GM12878 (cell line): ENCODE measurements around the gene ARHGEF7. TPM values are rescaled to one million over a fixed set of nuclear protein-coding genes. Genes with fewer than 3 reads are reported as not detected.

Source experiments
- ATAC-seq: fragments of 200-7000 bp; cut with Tn5 transposase; 3 replicates; pipeline ENCODE4 v1.9.1; 2020; ENCODE audit warnings: mild to moderate bottlenecking, moderate library complexity
- BruUV-seq: library from RNA; stranded (reverse); fragments of 400-500 nt; replicated peaks from 2 replicates; lab custom pipeline; 2021; lab: Mats Ljungman, UMichigan
- CTCF ChIA-PET: fragments of 300-600 bp; sonication (Branson Sonifier 250); formaldehyde crosslinking; extraction: SDS; loops from one replicate; lab custom pipeline; 2021; ENCODE audit warnings: inconsistent platforms; lab: Yijun Ruan, JAX
- POLR2A ChIA-PET: fragments of 350-600 bp; formaldehyde crosslinking; extraction: SDS; loops from one replicate; lab custom pipeline; 2021; ENCODE audit warnings: inconsistent platforms; lab: Charles Lee
- RAD21 ChIA-PET: fragments of 300-600 bp; sonication (Branson Sonifier 250); formaldehyde crosslinking; loops from one replicate; lab custom pipeline; 2023; ENCODE audit warnings: antibody characterized with exemption; ENCODE audit not compliant: unreplicated experiment; lab: Charles Lee
- SMC1A ChIA-PET: fragments of 300-600 bp; sonication (Branson Sonifier 250); formaldehyde crosslinking; loops from one replicate; lab custom pipeline; 2023; ENCODE audit not compliant: unreplicated experiment, uncharacterized antibody; lab: Charles Lee
- DNase-seq: peaks from one replicate; pipeline ENCODE4 v3.0.0-alpha.2; 2011; ENCODE audit warnings: low read depth, low spot score
- FAIRE-seq: peaks from 3 replicates; lab custom pipeline; 2011; peaks lifted over from hg19 to GRCh38; lab: Jason Lieb, UNC
- H2AFZ ChIP-seq: 2 replicates; pipeline ENCODE4 v1.6.0; 2011; ENCODE audit warnings: low read depth, low read length, control low read depth; ENCODE audit not compliant: control insufficient read depth
- H3K27ac ChIP-seq: 2 replicates; pipeline ENCODE4 v1.5.1; 2011; ENCODE audit warnings: control low read depth; ENCODE audit not compliant: control insufficient read depth, insufficient read depth
- H3K27me3 ChIP-seq, 2 experiments: replicated peaks in 1 of 2; 2 replicates each; pipeline versions ENCODE4 v1.6.0 to v1.6.1; 2011; ENCODE audit warnings: low read length in 1 of 2; ENCODE audit not compliant: control insufficient read depth in 2 of 2, insufficient read depth in 2 of 2
- H3K36me3 ChIP-seq, 2 experiments: 2 replicates each; pipeline ENCODE4 v1.5.1; 2011; ENCODE audit warnings: low read length in 1 of 2; ENCODE audit not compliant: control insufficient read depth in 2 of 2, insufficient read depth in 2 of 2
- H3K4me1 ChIP-seq: 2 replicates; pipeline ENCODE4 v1.6.1; 2011; ENCODE audit warnings: mild to moderate bottlenecking, low read length, moderate library complexity, mixed read lengths; ENCODE audit not compliant: control insufficient read depth, insufficient read depth
- H3K4me2 ChIP-seq: 2 replicates; pipeline ENCODE4 v1.6.0; 2011; ENCODE audit warnings: control low read depth; ENCODE audit not compliant: control insufficient read depth, insufficient read depth
- H3K4me3 ChIP-seq: fragments of 200-600 bp; sonication (generic); 2 replicates; pipeline ENCODE4 v1.5.1; 2016
- H3K79me2 ChIP-seq: 2 replicates; pipeline ENCODE4 v1.6.0; 2011; ENCODE audit warnings: low read length; ENCODE audit not compliant: control insufficient read depth, insufficient read depth
- H3K9ac ChIP-seq: 2 replicates; pipeline ENCODE4 v1.8.0; 2011; ENCODE audit warnings: low read length, control low read depth, mixed read lengths; ENCODE audit not compliant: control insufficient read depth, insufficient read depth
- H3K9me3 ChIP-seq: replicated peaks from 3 replicates; pipeline ENCODE4 v1.5.1; 2011; ENCODE audit warnings: mild to moderate bottlenecking, low read length; ENCODE audit not compliant: control insufficient read depth, insufficient read depth
- H4K20me1 ChIP-seq: 2 replicates; pipeline ENCODE4 v1.6.0; 2011; ENCODE audit not compliant: control insufficient read depth, insufficient read depth
- ASH2L ChIP-seq: fragments of 300-600, 200-600 bp; sonication (generic); IDR thresholded peaks from 2 replicates; pipeline ENCODE4 v1.6.1; 2017; ENCODE audit warnings: low read depth, mild to moderate bottlenecking, borderline replicate concordance
- ESRRA ChIP-seq: IDR thresholded peaks from 2 replicates; pipeline ENCODE4 v1.6.1; 2012; ENCODE audit warnings: mild to moderate bottlenecking, low read length, improper control_type of control experiment
- GABPA ChIP-seq: IDR thresholded peaks from 2 replicates; pipeline ENCODE4 v1.6.1; 2014; ENCODE audit warnings: antibody characterized with exemption, low read depth, mild to moderate bottlenecking, inconsistent platforms
- HDAC2 ChIP-seq: fragments of 200-600 bp; sonication (generic); IDR thresholded peaks from 2 replicates; pipeline ENCODE4 v1.6.1; 2017
- HDAC6 ChIP-seq: fragments of 200-600 bp; sonication (generic); IDR thresholded peaks from one replicate; pipeline ENCODE4 v1.8.0; 2017; ENCODE audit warnings: antibody characterized with exemption; ENCODE audit not compliant: unreplicated experiment
- MYC ChIP-seq: IDR thresholded peaks from 2 replicates; pipeline ENCODE4 v1.6.1; 2011; ENCODE audit warnings: mild to moderate bottlenecking, low read length, moderate library complexity, inconsistent platforms; ENCODE audit not compliant: insufficient read depth, insufficient replicate concordance, insufficient read length, severe bottlenecking
- NKRF ChIP-seq: fragments of 450-650 bp; conservative IDR thresholded peaks from 2 replicates; pipeline ENCODE4 v1.6.1; 2017; ENCODE audit warnings: mild to moderate bottlenecking, moderate library complexity
- RUNX3 ChIP-seq: IDR thresholded peaks from 2 replicates; pipeline ENCODE4 v1.6.1; 2012; ENCODE audit warnings: low read length, inconsistent platforms
- SUPT20H ChIP-seq: IDR thresholded peaks from 2 replicates; pipeline ENCODE4 v1.6.1; 2011; ENCODE audit warnings: low read depth, mild to moderate bottlenecking, low read length, moderate library complexity, borderline replicate concordance; ENCODE audit not compliant: control insufficient read depth
- TBL1XR1 ChIP-seq: IDR thresholded peaks from 2 replicates; pipeline ENCODE4 v1.6.1; 2012; ENCODE audit warnings: low read depth, low read length, improper control_type of control experiment
- USF2 ChIP-seq: IDR thresholded peaks from 2 replicates; pipeline ENCODE4 v1.6.1; 2011; ENCODE audit warnings: low read depth, low read length, improper control_type of control experiment, borderline replicate concordance
- YBX1 ChIP-seq: fragments of 450-650 bp; IDR thresholded peaks from 2 replicates; pipeline ENCODE4 v1.6.1; 2016; ENCODE audit warnings: antibody characterized with exemption
- ZBTB4 ChIP-seq: fragments of 450-650 bp; formaldehyde crosslinking; IDR thresholded peaks from 2 replicates; pipeline ENCODE4 v1.4.0; 2022; ENCODE audit warnings: mild to moderate bottlenecking, moderate library complexity
- whole genome bisulfite sequencing: methylation state at CpG from one replicate; pipeline ENCODE4 v1.1.6; 2016; ENCODE audit warnings: low lambda C conversion rate; ENCODE audit not compliant: insufficient replicate concordance, insufficient coverage; ENCODE audit errors: missing lambda C conversion rate; 5-methylcytosine and 5-hydroxymethylcytosine counted together
- in situ Hi-C: fragments of 300-500 bp; cut with MboI; formaldehyde crosslinking; loops from 9 replicates; pipeline ENCODE4 v1.14.3; 2018; ENCODE audit warnings: mixed read lengths
- intact Hi-C: fragments of 100-400 bp; cut with micrococcal nuclease; formaldehyde crosslinking; loops from one replicate; pipeline ENCODE4 v1.14.2; 2022; ENCODE audit not compliant: unreplicated experiment
- polyA plus RNA-seq, 11 experiments: library from polyadenylated mRNA; depleted of rRNA in 4 of 11; unstranded in 6 of 11; stranded (reverse) in 5 of 11; fragments of >200 nt; fragmentation: Nextera tagmentation in 4 of 11; fragmentation: Illumina TruSeq in 1 of 11; extraction: Ambion mirVana in 4 of 11; extraction: Trizol in 1 of 11; gene quantifications; 1 replicate in 1 of 11; 2 replicates in 10 of 11; pipeline versions ENCODE4 v1.2.1 to v1.2.3, GENCODE V29; 2011 to 2016; ENCODE audit warnings: inconsistent platforms in 2 of 11, missing spikeins in 2 of 11, low read depth in 1 of 11
- total RNA-seq, 4 experiments: library from RNA; depleted of rRNA in 3 of 4; stranded (reverse); fragments of >200 nt in 3 of 4; fragmentation: Illumina TruSeq in 1 of 4; extraction: Trizol in 1 of 4; gene quantifications; 2 replicates each; pipeline versions ENCODE4 v1.2.1 to v1.2.3, GENCODE V29; 2013 to 2021

ARHGEF7 gene
- total and polyA plus RNA-seq, 10 of the 15 experiments (the other 5 are each of a cell fraction or from before 2014, with no cell fraction given) = 4.7 to 65.5 (median 36.6) TPM

GRCh38 chr13:111265006-111265700, 150.0 kb downstream of the ARHGEF7 start:
- SMC1A ChIA-PET = interaction anchor here (1.1 kb wide), 1 partner anchor 16 kb away, joined by 3 read pairs; no protein-coding TSS in a partner anchor
- no peak overlapping the region for H3K9ac ChIP-seq
- no peak for FAIRE-seq
- no peak for ATAC-seq
- DNase-seq = no peak
- no peaks in the 10 kb centered on the region for H3K9me3 ChIP-seq
- RAD21 ChIA-PET = no interaction called here
- H3K4me2 ChIP-seq = no peak overlapping the region
- in situ Hi-C loops (no loop called here), intact Hi-C loops (no loop called here)
- H3K36me3 ChIP-seq = peaks cover 18 to 22% of the 10 kb centered on the region in 2 experiments
- BruUV-seq = no TSS peak
- no peaks in the 10 kb centered on the region for H3K4me1 ChIP-seq
- H4K20me1 ChIP-seq = peaks cover 6% of the 10 kb centered on the region; the same call in 1 of the 2 replicates
- POLR2A ChIA-PET = interaction anchor here (0.6 to 0.7 kb wide), 2 partner anchors 8 to 1129 kb away, joined by 7 read pairs; no protein-coding TSS in a partner anchor
- no peaks in the 10 kb centered on the region for H3K27me3 ChIP-seq
- H3K27ac ChIP-seq = no peak overlapping the region
- over 99% methylated on average over 14 of the region's 14 CpGs for WGBS
- no peaks in the 10 kb centered on the region for H3K79me2 ChIP-seq
- no peak overlapping the region for H3K4me3 ChIP-seq
- CTCF ChIA-PET = interaction anchor here (1.4 kb wide), 1 partner anchor 198 kb away, joined by 4 read pairs; no protein-coding TSS in a partner anchor
- no peak overlapping the region for H2AFZ ChIP-seq
- TF ChIP-seq MYC (no peak), HDAC2 (no peak), USF2 (no peak), GABPA (no peak), RUNX3 (no peak), YBX1 (no peak), HDAC6 (no peak), TBL1XR1 (no peak), ESRRA (no peak), SUPT20H (no peak), ZBTB4 (CRISPR knock-in tag) (no peak), ASH2L (no peak), NKRF (no peak)
